HCT116 (cell line): ENCODE data around the gene FASN. TPM values are rescaled to one million over a fixed set of nuclear protein-coding genes. Genes with fewer than 3 reads are reported as not detected.

Source experiments
- ATAC-seq: fragments of 200-7000 bp; cut with Tn5 transposase; 2 replicates; pipeline ENCODE4 v1.9.1; 2020; ENCODE audit warnings: mild to moderate bottlenecking, moderate library complexity
- BruUV-seq: library from RNA; stranded (reverse); fragments of 400-500 nt; replicated peaks from 2 replicates; lab custom pipeline; 2021; lab: Mats Ljungman, UMichigan
- CTCF ChIA-PET: fragments of 300-600 bp; sonication (Branson Sonifier 250); formaldehyde crosslinking; loops from one replicate; lab custom pipeline; 2021; ENCODE audit warnings: antibody characterized with exemption; lab: Charles Lee
- POLR2A ChIA-PET: fragments of 300-600, 350-600 bp; sonication (Branson Sonifier 250); formaldehyde crosslinking; loops from one replicate; lab custom pipeline; 2021; ENCODE audit warnings: antibody characterized with exemption; lab: Charles Lee
- RAD21 ChIA-PET, 2 experiments: fragments of 300-600 bp; sonication (Branson Sonifier 250); formaldehyde crosslinking; loops; one replicate each; lab custom pipeline; 2023; ENCODE audit warnings: low total read pairs in 2 of 2; ENCODE audit not compliant: uncharacterized antibody in 2 of 2, unreplicated experiment in 2 of 2, low non-redundant PET in 1 of 2; lab: Charles Lee
- DNase-seq: peaks from one replicate; pipeline ENCODE4 v3.0.0-alpha.2; 2010; ENCODE audit warnings: low read depth, low spot score
- H2AFZ ChIP-seq: fragments of 200-600 bp; shearing (Covaris generic), sonication (generic); 2 replicates; pipeline ENCODE4 v1.6.1; 2017; ENCODE audit warnings: low read depth, mixed run types, mixed read lengths, antibody characterized with exemption, low read length; ENCODE audit not compliant: poor library complexity, severe bottlenecking
- H3K27ac ChIP-seq: 2 replicates; pipeline ENCODE4 v1.5.1; 2012; ENCODE audit warnings: low read depth, low read length
- H3K27me3 ChIP-seq: fragments of 200-600 bp; sonication (generic); 2 replicates; pipeline ENCODE4 v1.6.1; 2016; ENCODE audit warnings: mixed run types, low read length, mixed read lengths; ENCODE audit not compliant: insufficient read depth
- H3K36me3 ChIP-seq, 2 experiments: fragments of 200-500 bp in 1 of 2; fragments of 200-600 bp in 1 of 2; sonication (Bioruptor generic) in 1 of 2; sonication (generic) in 1 of 2; 2 replicates each; pipeline versions ENCODE4 v1.5.1 to v1.6.1; 2014 to 2016; ENCODE audit warnings: low read length in 2 of 2, inconsistent platforms in 1 of 2, mixed read lengths in 1 of 2, mixed run types in 1 of 2; ENCODE audit not compliant: insufficient read depth in 2 of 2, control insufficient read depth in 1 of 2
- H3K4me1 ChIP-seq, 2 experiments: fragments of 200-600 bp in 1 of 2; sonication (generic) in 1 of 2; 2 replicates each; pipeline versions ENCODE4 v1.5.1 to v1.6.1; 2012 to 2017; ENCODE audit warnings: low read length in 2 of 2, inconsistent platforms in 1 of 2, mild to moderate bottlenecking in 1 of 2, mixed read lengths in 1 of 2, mixed run types in 1 of 2, moderate library complexity in 1 of 2; ENCODE audit not compliant: insufficient read depth in 2 of 2, control insufficient read depth in 1 of 2
- H3K4me2 ChIP-seq: fragments of 200-600 bp; sonication (generic); 2 replicates; pipeline ENCODE4 v1.6.1; 2017; ENCODE audit warnings: mixed run types, low read length, mixed read lengths
- H3K4me3 ChIP-seq, 2 experiments: fragments of 200-600 bp in 1 of 2; sonication (generic) in 1 of 2; replicated peaks in 1 of 2; 2 replicates each; pipeline ENCODE4 v1.5.1; 2011 to 2016; ENCODE audit warnings: low read length in 2 of 2, control low read depth in 1 of 2, low read depth in 1 of 2, mild to moderate bottlenecking in 1 of 2, mixed read lengths in 1 of 2, mixed run types in 1 of 2
- H3K79me2 ChIP-seq: fragments of 200-600 bp; sonication (generic); 2 replicates; pipeline ENCODE4 v1.6.1; 2017; ENCODE audit warnings: mild to moderate bottlenecking, mixed run types, low read length, moderate library complexity, mixed read lengths; ENCODE audit not compliant: insufficient read depth
- H3K9ac ChIP-seq: fragments of 200-600 bp; sonication (generic); 2 replicates; pipeline ENCODE4 v1.6.1; 2016; ENCODE audit warnings: low read length, mixed read lengths
- H3K9me2 ChIP-seq: fragments of 200-600 bp; sonication (generic), shearing (Covaris generic); 2 replicates; pipeline ENCODE4 v1.6.1; 2017; ENCODE audit warnings: mixed run types, mild to moderate bottlenecking, moderate library complexity; ENCODE audit not compliant: insufficient read depth
- H3K9me3 ChIP-seq, 2 experiments: fragments of 200-500 bp in 1 of 2; fragments of 200-600 bp in 1 of 2; sonication (Bioruptor generic) in 1 of 2; sonication (generic) in 1 of 2; 2 replicates each; pipeline ENCODE4 v1.6.1; 2014 to 2017; ENCODE audit warnings: low read length in 2 of 2, mixed read lengths in 2 of 2, inconsistent platforms in 1 of 2, low read depth in 1 of 2, mild to moderate bottlenecking in 1 of 2, mixed run types in 1 of 2, moderate library complexity in 1 of 2; ENCODE audit not compliant: control insufficient read depth in 1 of 2, insufficient read depth in 1 of 2
- H4K20me1 ChIP-seq: fragments of 200-600 bp; sonication (generic), shearing (Covaris generic); 2 replicates; pipeline ENCODE4 v1.6.1; 2017; ENCODE audit warnings: mixed run types, mild to moderate bottlenecking, moderate library complexity; ENCODE audit not compliant: insufficient read depth
- CBX3 ChIP-seq: IDR thresholded peaks from 2 replicates; pipeline ENCODE4 v1.6.1; 2012; ENCODE audit warnings: low read depth
- CEBPB ChIP-seq: IDR thresholded peaks from 2 replicates; pipeline ENCODE4 v1.6.1; 2012; ENCODE audit warnings: low read depth
- CTCF ChIP-seq, 3 experiments: fragments of 200-600 bp in 1 of 3; sonication (generic) in 1 of 3; IDR thresholded peaks in 2 of 3; conservative IDR thresholded peaks in 1 of 3; 2 replicates each; pipeline ENCODE4 v1.5.1; 2012 to 2017; ENCODE audit warnings: low read depth in 2 of 3, low read length in 2 of 3, antibody characterized with exemption in 1 of 3, borderline replicate concordance in 1 of 3, control low read depth in 1 of 3, mild to moderate bottlenecking in 1 of 3, mixed read lengths in 1 of 3, mixed run types in 1 of 3, moderate library complexity in 1 of 3; ENCODE audit not compliant: insufficient read depth in 1 of 3
- EGR1 ChIP-seq: IDR thresholded peaks from 2 replicates; pipeline ENCODE4 v1.6.1; 2012; ENCODE audit warnings: low read depth
- ELF1 ChIP-seq: IDR thresholded peaks from 2 replicates; pipeline ENCODE4 v1.6.1; 2012; ENCODE audit warnings: low read depth, borderline replicate concordance
- EZH2phosphoT487 ChIP-seq: fragments of 200-600 bp; IDR thresholded peaks from 2 replicates; pipeline ENCODE4 v1.6.1; 2018; ENCODE audit warnings: antibody characterized with exemption, borderline replicate concordance
- FOSL1 ChIP-seq: IDR thresholded peaks from 2 replicates; pipeline ENCODE4 v1.6.1; 2012; ENCODE audit warnings: low read depth
- JUND ChIP-seq: IDR thresholded peaks from 2 replicates; pipeline ENCODE4 v1.6.1; 2012
- MAX ChIP-seq: IDR thresholded peaks from 2 replicates; pipeline ENCODE4 v1.6.1; 2012
- POLR2AphosphoS5 ChIP-seq: IDR thresholded peaks from 2 replicates; pipeline ENCODE4 v1.6.1; 2011; ENCODE audit warnings: mild to moderate bottlenecking, low read depth, low read length, moderate library complexity
- SIN3A ChIP-seq: IDR thresholded peaks from 2 replicates; pipeline ENCODE4 v1.6.1; 2012; ENCODE audit warnings: low read depth
- SP1 ChIP-seq: IDR thresholded peaks from 2 replicates; pipeline ENCODE4 v1.6.1; 2012; ENCODE audit warnings: low read depth
- SRF ChIP-seq: IDR thresholded peaks from 2 replicates; pipeline ENCODE4 v1.6.1; 2012; ENCODE audit warnings: low read depth
- TCF7L2 ChIP-seq: IDR thresholded peaks from 2 replicates; pipeline ENCODE4 v1.7.0; 2011; ENCODE audit warnings: borderline replicate concordance, inconsistent platforms; ENCODE audit not compliant: insufficient read depth, insufficient read length; ENCODE audit errors: extremely low read depth
- ZFX ChIP-seq: fragments of 450-650 bp; IDR thresholded peaks from 2 replicates; pipeline ENCODE4 v1.6.1; 2017
- intact Hi-C: fragments of 100-400 bp; cut with micrococcal nuclease; formaldehyde crosslinking; loops from 2 replicates; pipeline ENCODE4 v1.10.0; 2022
- total RNA-seq: library from RNA; stranded (reverse); gene quantifications from one replicate; pipeline ENCODE4 v1.2.1, GENCODE V29; 2021; ENCODE audit not compliant: unreplicated experiment
- TF ChIP-seq, protein P1 (sequence below): IDR thresholded peaks from 2 replicates; pipeline ENCODE4 v1.6.1; 2012

FASN gene
- total RNA-seq, 1 experiment from 2014 or later, result 754 TPM

DNA sequence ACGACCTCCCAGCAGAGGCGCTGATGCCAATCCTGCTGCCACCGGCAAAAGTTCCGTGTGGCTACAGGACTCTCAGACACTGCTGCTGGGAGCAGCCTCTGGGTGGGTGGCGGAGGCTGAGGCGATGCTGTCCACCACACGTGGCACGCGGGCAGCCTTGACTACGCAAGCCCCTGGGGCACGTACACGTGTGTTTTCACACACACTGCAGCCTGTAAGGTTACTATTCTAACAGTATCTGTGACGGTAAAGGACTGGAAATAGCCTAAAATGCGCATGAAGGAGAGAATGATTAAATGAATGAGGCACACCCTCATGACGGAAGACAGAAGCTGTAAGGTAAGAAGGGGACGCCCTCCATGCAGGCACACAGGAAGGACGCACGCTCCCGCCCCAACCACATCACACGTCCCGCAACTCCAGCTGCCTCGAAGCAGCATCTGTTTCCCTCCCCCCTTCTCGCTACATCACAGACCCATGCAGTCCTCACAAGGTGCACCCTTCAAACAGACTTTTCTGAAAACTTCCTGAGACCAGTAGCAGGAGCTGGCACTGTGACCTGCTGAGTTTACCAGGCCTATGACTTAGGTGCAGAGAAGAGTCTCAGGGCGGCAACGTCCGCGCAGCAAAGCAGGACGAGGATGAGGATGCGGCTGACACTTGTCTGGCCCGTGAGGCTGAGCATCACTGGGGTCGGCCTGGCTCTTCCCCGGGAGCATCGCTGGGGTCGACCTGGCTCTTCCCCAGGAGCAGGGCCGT lies 28.7 kb upstream of the FASN start:
- no peak overlapping the region for H3K9ac ChIP-seq
- no peak overlapping the region for H3K4me3 ChIP-seq
- H3K4me2 ChIP-seq, result no peak overlapping the region
- no peaks in the 10 kb centered on the region for H4K20me1 ChIP-seq
- no peak overlapping the region for H2AFZ ChIP-seq
- DNase-seq, result no peak
- H3K27ac ChIP-seq, result no peak overlapping the region
- H3K36me3 ChIP-seq, result no peaks in the 10 kb centered on the region
- ChIA-PET POLR2A (no interaction called here), CTCF (no interaction called here), RAD21 (no interaction called here)
- intact Hi-C loops, result no loop called here
- H3K79me2 ChIP-seq, result no peaks in the 10 kb centered on the region
- no peaks in the 10 kb centered on the region for H3K9me2 ChIP-seq
- no peaks in the 10 kb centered on the region for H3K9me3 ChIP-seq
- TF ChIP-seq TCF7L2 (no peak), EZH2phosphoT487 (no peak)
- no TSS peak for BruUV-seq
- ATAC-seq, result no peak
- no peaks in the 10 kb centered on the region for H3K4me1 ChIP-seq
- H3K27me3 ChIP-seq, result no peaks in the 10 kb centered on the region

- DNase-seq, result no peak
- Histone ChIP-seq H3K9me2 (no peaks in the 10 kb centered on the region), H2AFZ (no peak overlapping the region), H3K4me2 (no peak overlapping the region), H3K27me3 (no peaks in the 10 kb centered on the region), H3K4me3 (no peak overlapping the region), H4K20me1 (no peaks in the 10 kb centered on the region), H3K9ac (no peak overlapping the region), H3K27ac (no peak overlapping the region), H3K79me2 (no peaks in the 10 kb centered on the region), H3K9me3 (no peaks in the 10 kb centered on the region), H3K36me3 (no peaks in the 10 kb centered on the region), H3K4me1 (no peaks in the 10 kb centered on the region)
- ChIA-PET POLR2A (interaction anchor here (0.6 kb wide), 1 partner anchor 9 kb away, joined by 6 read pairs; no protein-coding TSS in a partner anchor), RAD21 (interaction anchor here in 1 of 2 experiments (0.6 kb wide), 1 partner anchor 252 kb away, joined by 5 read pairs; no protein-coding TSS in a partner anchor), CTCF (no interaction called here)
- no peak for ATAC-seq
- no TSS peak for BruUV-seq
- intact Hi-C loops, result no loop called here
- TF ChIP-seq EGR1, result no peak
- TF ChIP-seq ZFX, result no peak
- TF ChIP-seq ELF1, result no peak
- TF ChIP-seq, protein P1, sequence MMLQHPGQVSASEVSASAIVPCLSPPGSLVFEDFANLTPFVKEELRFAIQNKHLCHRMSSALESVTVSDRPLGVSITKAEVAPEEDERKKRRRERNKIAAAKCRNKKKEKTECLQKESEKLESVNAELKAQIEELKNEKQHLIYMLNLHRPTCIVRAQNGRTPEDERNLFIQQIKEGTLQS, result no peak
- no peak for TF ChIP-seq CBX3
- TF ChIP-seq EZH2phosphoT487, result no peak
- no peak for TF ChIP-seq CTCF (IDR thresholded peaks at IDR 0.05 in 2 of 3, conservative IDR thresholded peaks at IDR 0.05 in 1 of 3; ENCODE audit: borderline replicate concordance in 1 of 3, insufficient read depth in 1 of 3, low read depth in 2 of 3, low read length in 2 of 3)
- TF ChIP-seq FOSL1, result no peak
- TF ChIP-seq JUND, result no peak
- no peak for TF ChIP-seq MAX
- TF ChIP-seq CEBPB, result no peak
- no peak for TF ChIP-seq POLR2AphosphoS5
- TF ChIP-seq SIN3A, result no peak
- no peak for TF ChIP-seq SP1
- no peak for TF ChIP-seq SRF
Observed at GRCh38 chr17:82124101-82124500, 26.1 kb upstream of the FASN start.
